Activated CD4-positive, alpha-beta T cell treated with anti-CD3 and anti-CD28 coated beads, Interleukin-2, amount 50 U/mL, for 16 hours (primary cell): Measurements from ENCODE around the gene KIF1B.

Experiments
- DNase-seq: peaks from one replicate; pipeline ENCODE4 v3.0.0-alpha.2; 2020

Gene KIF1B

GRCh38 chr1:10209905-10210810 lies at the start of gene KIF1B:
KIF1B (plus strand) TSS chr1:10210570; CDS start chr1:10232329, 21,759 bp downstream.
- DNase-seq: peak; percentile 98

GRCh38 chr1:10160907-10161490 lies 49.4 kb upstream of the KIF1B start:
- no peak for DNase-seq

- DNase-seq: no peak
Observed at GRCh38 chr1:10161541-10162290, 48.7 kb upstream of the KIF1B start.

GRCh38 chr1:10168912-10169514 lies 41.4 kb upstream of the KIF1B start:
- DNase-seq: peak; percentile 78

GRCh38 chr1:10170239-10170574 lies 40.2 kb upstream of the KIF1B start:
- peak; percentile 92 for DNase-seq

GRCh38 chr1:10171105-10171767 lies 39.1 kb upstream of the KIF1B start:
- peak; percentile 10 for DNase-seq

GRCh38 chr1:10171995-10172669 lies 38.2 kb upstream of the KIF1B start:
- no peak for DNase-seq

- no peak for DNase-seq
Observed at GRCh38 chr1:10173582-10173981, 36.8 kb upstream of the KIF1B start.

GRCh38 chr1:10177876-10178275 lies 32.5 kb upstream of the KIF1B start:
- no peak for DNase-seq

- DNase-seq: no peak
Observed at GRCh38 chr1:10178597-10179405, 31.6 kb upstream of the KIF1B start.

GRCh38 chr1:10179406-10180091 lies 30.8 kb upstream of the KIF1B start:
- DNase-seq: no peak

GRCh38 chr1:10181154-10181553 lies 29.2 kb upstream of the KIF1B start:
- DNase-seq: no peak

GRCh38 chr1:10185759-10186158 lies 24.6 kb upstream of the KIF1B start:
- DNase-seq: no peak

- DNase-seq: no peak
Observed at GRCh38 chr1:10186331-10187025, 23.9 kb upstream of the KIF1B start.

GRCh38 chr1:10187026-10187334 lies 23.4 kb upstream of the KIF1B start:
- DNase-seq: no peak

GRCh38 chr1:10188133-10188650 lies 22.2 kb upstream of the KIF1B start:
- no peak for DNase-seq

- no peak for DNase-seq
Observed at GRCh38 chr1:10189659-10190058, 20.7 kb upstream of the KIF1B start.

GRCh38 chr1:10192263-10192662 lies 18.1 kb upstream of the KIF1B start:
- DNase-seq: no peak

- no peak for DNase-seq
Observed at GRCh38 chr1:10193288-10193687, 17.1 kb upstream of the KIF1B start.

- no peak for DNase-seq
Observed at GRCh38 chr1:10195570-10195969, 14.8 kb upstream of the KIF1B start.
